Measurements from ENCODE around the gene CTNND2. TPM values are rescaled to one million over a fixed set of nuclear protein-coding genes. Genes with fewer than 3 reads are reported as not detected.

The CTNND2 gene
- total RNA-seq, 3 donors from 2014 or later (not counting 1 experiment from before 2014, with no cell fraction given) = not detected

DNA sequence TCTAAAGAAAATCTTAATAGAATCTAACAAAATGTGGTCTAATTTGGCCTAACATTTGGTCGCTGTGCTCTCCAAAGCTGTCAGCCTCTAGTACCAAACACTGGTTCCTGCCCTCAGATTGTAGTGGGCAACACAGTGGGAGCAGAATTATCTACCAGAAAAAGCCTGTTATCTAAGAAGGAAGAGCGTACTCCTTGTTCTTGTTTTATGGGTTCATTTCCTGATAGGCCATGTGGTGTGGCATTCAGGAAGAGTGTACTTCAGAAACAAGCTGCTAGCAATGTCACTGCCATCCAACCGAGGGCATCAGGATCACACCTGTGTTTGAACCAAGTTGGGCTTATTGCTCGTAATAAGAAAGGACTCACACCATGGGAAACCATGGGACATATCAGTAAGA, 655.3 kb downstream of the CTNND2 start:
- H3K9me3 Mint-ChIP-seq = no peaks in the 10 kb centered on the region
- no peak for DNase-seq
- ATAC-seq = no peak
- intact Hi-C loops (cut with micrococcal nuclease) = no loop called here
- H3K4me1 Mint-ChIP-seq = peaks cover 4 to 5% of the 10 kb centered on the region in 2 donors
- TF ChIP-seq, protein P1, sequence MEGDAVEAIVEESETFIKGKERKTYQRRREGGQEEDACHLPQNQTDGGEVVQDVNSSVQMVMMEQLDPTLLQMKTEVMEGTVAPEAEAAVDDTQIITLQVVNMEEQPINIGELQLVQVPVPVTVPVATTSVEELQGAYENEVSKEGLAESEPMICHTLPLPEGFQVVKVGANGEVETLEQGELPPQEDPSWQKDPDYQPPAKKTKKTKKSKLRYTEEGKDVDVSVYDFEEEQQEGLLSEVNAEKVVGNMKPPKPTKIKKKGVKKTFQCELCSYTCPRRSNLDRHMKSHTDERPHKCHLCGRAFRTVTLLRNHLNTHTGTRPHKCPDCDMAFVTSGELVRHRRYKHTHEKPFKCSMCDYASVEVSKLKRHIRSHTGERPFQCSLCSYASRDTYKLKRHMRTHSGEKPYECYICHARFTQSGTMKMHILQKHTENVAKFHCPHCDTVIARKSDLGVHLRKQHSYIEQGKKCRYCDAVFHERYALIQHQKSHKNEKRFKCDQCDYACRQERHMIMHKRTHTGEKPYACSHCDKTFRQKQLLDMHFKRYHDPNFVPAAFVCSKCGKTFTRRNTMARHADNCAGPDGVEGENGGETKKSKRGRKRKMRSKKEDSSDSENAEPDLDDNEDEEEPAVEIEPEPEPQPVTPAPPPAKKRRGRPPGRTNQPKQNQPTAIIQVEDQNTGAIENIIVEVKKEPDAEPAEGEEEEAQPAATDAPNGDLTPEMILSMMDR (IDR thresholded peaks at IDR 0.05) = no peak
- H3K4me3 ChIP-seq (ENCODE audit: low read length) = no peak overlapping the region
- WGBS (ENCODE audit: insufficient coverage) = 55% methylated on average over 4 of the region's 4 CpGs
- H3K27ac Mint-ChIP-seq = no peak overlapping the region
- no peaks in the 10 kb centered on the region for H3K27me3 Mint-ChIP-seq (ENCODE audit: low read depth in 2 of 2)
- H3K27me3 ChIP-seq (ENCODE audit: control insufficient read depth, insufficient read depth, low read length) = no peaks in the 10 kb centered on the region
- no peak overlapping the region for H3K4me3 Mint-ChIP-seq
- H3K9me3 ChIP-seq (ENCODE audit: control insufficient read depth, insufficient read depth, low read length) = no peaks in the 10 kb centered on the region
- H3K27ac ChIP-seq (ENCODE audit: low read length) = no peak overlapping the region
- H3K36me3 ChIP-seq (ENCODE audit: control insufficient read depth, insufficient read depth, low read length) = no peaks in the 10 kb centered on the region
- H3K36me3 Mint-ChIP-seq = no peaks in the 10 kb centered on the region
- H3K4me1 ChIP-seq (ENCODE audit: control insufficient read depth, insufficient read depth, low read length) = no peaks in the 10 kb centered on the region

DNA sequence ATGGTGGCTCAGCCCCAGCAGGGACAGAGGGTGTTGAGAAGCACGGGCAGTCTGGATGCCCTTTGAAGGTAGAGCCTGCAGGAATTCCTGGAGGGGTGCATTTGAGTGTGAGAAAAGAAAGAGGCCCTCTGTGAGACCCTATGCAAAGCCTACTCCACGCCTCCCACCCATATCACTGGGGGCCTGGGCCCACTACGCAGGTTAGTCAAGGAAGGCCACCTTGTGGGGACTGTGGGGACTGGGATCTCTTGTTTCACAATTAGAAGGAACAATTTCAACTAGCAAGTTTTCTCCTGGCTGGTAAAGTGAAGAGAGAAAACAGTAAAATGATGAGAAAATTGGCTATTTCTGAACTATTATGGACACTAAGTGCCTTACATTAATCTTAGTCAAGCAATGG, 657.0 kb downstream of the CTNND2 start:
- Mint-ChIP-seq H3K4me3 (no peak overlapping the region), H3K27me3 (ENCODE audit: low read depth in 2 of 2) (no peaks in the 10 kb centered on the region), H3K27ac (peak overlapping the region in 1 of 2 donors; percentile 31), H3K9me3 (no peaks in the 10 kb centered on the region), H3K4me1 (peaks cover 4 to 5% of the 10 kb centered on the region in 2 donors), H3K36me3 (no peaks in the 10 kb centered on the region)
- H3K4me3 ChIP-seq (ENCODE audit: low read length) = no peak overlapping the region
- no peaks in the 10 kb centered on the region for H3K36me3 ChIP-seq (ENCODE audit: control insufficient read depth, insufficient read depth, low read length)
- intact Hi-C loops (cut with micrococcal nuclease) = no loop called here
- no peak for DNase-seq
- TF ChIP-seq, protein P1 (IDR thresholded peaks at IDR 0.05) = no peak
- no peak overlapping the region for H3K27ac ChIP-seq (ENCODE audit: low read length)
- H3K27me3 ChIP-seq (ENCODE audit: control insufficient read depth, insufficient read depth, low read length) = no peaks in the 10 kb centered on the region
- ATAC-seq = no peak
- no peaks in the 10 kb centered on the region for H3K4me1 ChIP-seq (ENCODE audit: control insufficient read depth, insufficient read depth, low read length)
- 93% methylated on average over 2 of the region's 3 CpGs for WGBS (ENCODE audit: insufficient coverage)
- H3K9me3 ChIP-seq (ENCODE audit: control insufficient read depth, insufficient read depth, low read length) = no peaks in the 10 kb centered on the region

DNA sequence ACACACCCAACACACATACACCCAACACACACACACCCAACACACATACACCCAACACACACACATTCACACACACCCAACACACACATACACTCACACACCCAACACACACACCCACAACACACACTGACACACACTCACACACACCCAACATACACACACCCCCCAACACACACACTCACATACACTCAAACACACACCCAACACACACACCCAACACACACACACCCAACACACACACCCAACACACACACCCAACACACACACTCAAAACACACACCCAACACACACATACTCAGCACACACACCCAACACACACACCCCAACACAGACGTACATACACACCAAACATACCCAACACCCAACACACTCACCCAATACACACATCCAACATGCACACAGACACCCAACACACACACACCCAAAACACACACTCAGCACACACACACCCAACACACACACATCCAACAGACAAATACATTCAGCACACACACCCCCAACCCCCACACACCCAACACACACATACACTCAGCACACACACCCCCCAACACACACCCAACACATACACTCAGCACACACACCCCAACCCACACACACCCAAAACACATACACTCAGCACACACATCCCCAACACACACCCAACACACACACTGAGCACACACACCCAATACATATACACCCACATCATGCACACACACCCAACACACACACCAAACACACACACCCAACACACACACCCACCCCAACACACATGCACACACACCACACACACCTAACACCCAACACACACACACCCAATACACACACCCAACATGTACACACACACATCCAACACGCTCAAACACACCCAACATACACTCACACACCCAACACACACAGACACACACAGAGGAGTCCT, 663.7 kb downstream of the CTNND2 start:
- WGBS (ENCODE audit: insufficient coverage) = 94% methylated on average over 2 of the region's 2 CpGs
- no peaks in the 10 kb centered on the region for H3K4me1 ChIP-seq (ENCODE audit: control insufficient read depth, insufficient read depth, low read length)
- H3K36me3 ChIP-seq (ENCODE audit: control insufficient read depth, insufficient read depth, low read length) = no peaks in the 10 kb centered on the region
- H3K4me3 Mint-ChIP-seq = no peak overlapping the region
- peaks cover 12 to 18% of the 10 kb centered on the region in 2 donors for H3K4me1 Mint-ChIP-seq
- TF ChIP-seq, protein P1 (IDR thresholded peaks at IDR 0.05) = no peak
- DNase-seq (no peak), ATAC-seq (peak in 1 of 3 donors; percentile 31)
- no peaks in the 10 kb centered on the region for H3K9me3 ChIP-seq (ENCODE audit: control insufficient read depth, insufficient read depth, low read length)
- H3K27ac Mint-ChIP-seq = peak overlapping the region in 1 of 2 donors; percentile 37
- H3K27ac ChIP-seq (ENCODE audit: low read length) = no peak overlapping the region
- no peaks in the 10 kb centered on the region for H3K27me3 ChIP-seq (ENCODE audit: control insufficient read depth, insufficient read depth, low read length)
- no peak overlapping the region for H3K4me3 ChIP-seq (ENCODE audit: low read length)
- peaks cover 0 to 11% of the 10 kb centered on the region in 2 donors for H3K9me3 Mint-ChIP-seq
- H3K36me3 Mint-ChIP-seq = no peaks in the 10 kb centered on the region
- no peaks in the 10 kb centered on the region for H3K27me3 Mint-ChIP-seq (ENCODE audit: low read depth in 2 of 2)
- intact Hi-C loops (cut with micrococcal nuclease) = no loop called here
